Measurements from ENCODE around the gene ELAPOR1. TPM values are rescaled to one million over a fixed set of nuclear protein-coding genes. Genes with fewer than 3 reads are reported as not detected.

Gene ELAPOR1
- polyA plus RNA-seq, 1 donor from 2014 or later: 16.8 TPM

DNA sequence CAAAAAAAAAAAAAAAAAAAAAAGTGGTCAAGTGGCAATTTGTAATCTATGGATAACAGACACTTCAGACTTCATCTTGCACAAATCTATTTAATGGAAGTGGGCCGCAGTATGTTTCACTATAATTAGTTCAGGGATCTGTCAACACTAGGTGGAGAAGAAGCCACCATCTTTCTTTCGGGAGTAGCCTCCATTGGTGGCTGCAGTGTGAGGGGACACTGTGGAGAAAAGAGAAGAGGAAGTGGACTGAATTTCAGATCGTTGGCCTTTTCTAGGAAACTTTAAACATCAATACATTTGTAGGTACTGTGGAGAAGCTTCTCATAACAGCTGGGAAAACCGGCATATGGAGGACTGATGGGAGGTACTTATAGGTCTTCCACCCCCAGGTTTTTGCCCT lies 8.0 kb upstream of the ELAPOR1 start (continued):
- TF ChIP-seq EZH2 (IDR thresholded peaks at IDR 0.05; ENCODE audit: borderline replicate concordance, insufficient read depth, low read length, poor library complexity, severe bottlenecking): no peak
- no peak for TF ChIP-seq TAF1 (IDR thresholded peaks at IDR 0.05; ENCODE audit: low read depth)
- no peak for TF ChIP-seq RAD21 (conservative IDR thresholded peaks at IDR 0.05)
- no peak for TF ChIP-seq SMC3 (conservative IDR thresholded peaks at IDR 0.05; ENCODE audit: poor library complexity)

DNA sequence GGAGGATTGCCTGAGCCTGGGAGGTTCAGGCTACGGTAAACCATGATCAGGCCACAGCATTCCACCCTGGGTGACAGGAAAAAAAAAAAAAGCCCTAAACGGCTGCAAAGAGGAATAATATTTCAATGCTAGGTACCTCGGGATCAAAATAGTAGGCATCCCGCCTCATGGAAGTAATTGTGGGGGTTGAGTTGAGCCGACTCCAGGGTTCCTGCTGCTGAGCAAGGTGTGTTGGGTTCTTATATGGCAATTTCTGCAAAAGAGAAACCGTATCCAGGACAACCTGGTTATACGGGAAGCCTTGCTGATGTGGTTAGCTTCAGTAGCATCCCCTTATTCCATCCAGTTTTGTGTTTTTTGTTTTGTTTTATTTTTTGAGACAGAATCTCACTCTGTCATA lies 6.1 kb upstream of the ELAPOR1 start:
- H4K20me1 ChIP-seq (ENCODE audit: insufficient read depth): no peaks in the 10 kb centered on the region
- H3K9me2 ChIP-seq (ENCODE audit: insufficient read depth, low read length): no peaks in the 10 kb centered on the region
- H3K9ac ChIP-seq (ENCODE audit: low read length): no peak overlapping the region
- H3F3A ChIP-seq (ENCODE audit: insufficient read depth, low read length, poor library complexity, severe bottlenecking): no peaks in the 10 kb centered on the region
- no peak overlapping the region for H3K4me3 ChIP-seq (ENCODE audit: low read length)
- H3K79me2 ChIP-seq (replicated peaks; ENCODE audit: insufficient read depth, low read length): no peaks in the 10 kb centered on the region
- no peak overlapping the region for H3K4me2 ChIP-seq (ENCODE audit: low read length)
- H3K27me3 ChIP-seq (ENCODE audit: insufficient read depth, low read depth, low read length): no peaks in the 10 kb centered on the region
- TF ChIP-seq MXI1 (conservative IDR thresholded peaks at IDR 0.05; ENCODE audit: poor library complexity, severe bottlenecking) (no peak), TAF1 (IDR thresholded peaks at IDR 0.05; ENCODE audit: low read depth) (no peak), RAD21 (conservative IDR thresholded peaks at IDR 0.05) (no peak), SMC3 (conservative IDR thresholded peaks at IDR 0.05; ENCODE audit: poor library complexity) (no peak), EZH2 (IDR thresholded peaks at IDR 0.05; ENCODE audit: borderline replicate concordance, insufficient read depth, low read length, poor library complexity, severe bottlenecking) (no peak), POLR2AphosphoS5 (IDR thresholded peaks at IDR 0.05) (no peak), EP300 (conservative IDR thresholded peaks at IDR 0.05; ENCODE audit: poor library complexity, severe bottlenecking) (no peak)
- TF ChIP-seq, protein P1, sequence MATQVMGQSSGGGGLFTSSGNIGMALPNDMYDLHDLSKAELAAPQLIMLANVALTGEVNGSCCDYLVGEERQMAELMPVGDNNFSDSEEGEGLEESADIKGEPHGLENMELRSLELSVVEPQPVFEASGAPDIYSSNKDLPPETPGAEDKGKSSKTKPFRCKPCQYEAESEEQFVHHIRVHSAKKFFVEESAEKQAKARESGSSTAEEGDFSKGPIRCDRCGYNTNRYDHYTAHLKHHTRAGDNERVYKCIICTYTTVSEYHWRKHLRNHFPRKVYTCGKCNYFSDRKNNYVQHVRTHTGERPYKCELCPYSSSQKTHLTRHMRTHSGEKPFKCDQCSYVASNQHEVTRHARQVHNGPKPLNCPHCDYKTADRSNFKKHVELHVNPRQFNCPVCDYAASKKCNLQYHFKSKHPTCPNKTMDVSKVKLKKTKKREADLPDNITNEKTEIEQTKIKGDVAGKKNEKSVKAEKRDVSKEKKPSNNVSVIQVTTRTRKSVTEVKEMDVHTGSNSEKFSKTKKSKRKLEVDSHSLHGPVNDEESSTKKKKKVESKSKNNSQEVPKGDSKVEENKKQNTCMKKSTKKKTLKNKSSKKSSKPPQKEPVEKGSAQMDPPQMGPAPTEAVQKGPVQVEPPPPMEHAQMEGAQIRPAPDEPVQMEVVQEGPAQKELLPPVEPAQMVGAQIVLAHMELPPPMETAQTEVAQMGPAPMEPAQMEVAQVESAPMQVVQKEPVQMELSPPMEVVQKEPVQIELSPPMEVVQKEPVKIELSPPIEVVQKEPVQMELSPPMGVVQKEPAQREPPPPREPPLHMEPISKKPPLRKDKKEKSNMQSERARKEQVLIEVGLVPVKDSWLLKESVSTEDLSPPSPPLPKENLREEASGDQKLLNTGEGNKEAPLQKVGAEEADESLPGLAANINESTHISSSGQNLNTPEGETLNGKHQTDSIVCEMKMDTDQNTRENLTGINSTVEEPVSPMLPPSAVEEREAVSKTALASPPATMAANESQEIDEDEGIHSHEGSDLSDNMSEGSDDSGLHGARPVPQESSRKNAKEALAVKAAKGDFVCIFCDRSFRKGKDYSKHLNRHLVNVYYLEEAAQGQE (IDR thresholded peaks at IDR 0.05; ENCODE audit: borderline replicate concordance): no peak
- TF ChIP-seq, protein P2, sequence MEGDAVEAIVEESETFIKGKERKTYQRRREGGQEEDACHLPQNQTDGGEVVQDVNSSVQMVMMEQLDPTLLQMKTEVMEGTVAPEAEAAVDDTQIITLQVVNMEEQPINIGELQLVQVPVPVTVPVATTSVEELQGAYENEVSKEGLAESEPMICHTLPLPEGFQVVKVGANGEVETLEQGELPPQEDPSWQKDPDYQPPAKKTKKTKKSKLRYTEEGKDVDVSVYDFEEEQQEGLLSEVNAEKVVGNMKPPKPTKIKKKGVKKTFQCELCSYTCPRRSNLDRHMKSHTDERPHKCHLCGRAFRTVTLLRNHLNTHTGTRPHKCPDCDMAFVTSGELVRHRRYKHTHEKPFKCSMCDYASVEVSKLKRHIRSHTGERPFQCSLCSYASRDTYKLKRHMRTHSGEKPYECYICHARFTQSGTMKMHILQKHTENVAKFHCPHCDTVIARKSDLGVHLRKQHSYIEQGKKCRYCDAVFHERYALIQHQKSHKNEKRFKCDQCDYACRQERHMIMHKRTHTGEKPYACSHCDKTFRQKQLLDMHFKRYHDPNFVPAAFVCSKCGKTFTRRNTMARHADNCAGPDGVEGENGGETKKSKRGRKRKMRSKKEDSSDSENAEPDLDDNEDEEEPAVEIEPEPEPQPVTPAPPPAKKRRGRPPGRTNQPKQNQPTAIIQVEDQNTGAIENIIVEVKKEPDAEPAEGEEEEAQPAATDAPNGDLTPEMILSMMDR (IDR thresholded peaks at IDR 0.05; ENCODE audit: poor library complexity, severe bottlenecking): no peak
- no peaks in the 10 kb centered on the region for H3K9me3 ChIP-seq (ENCODE audit: low read length)
- no peaks in the 10 kb centered on the region for H3K36me3 ChIP-seq (ENCODE audit: insufficient read depth, low read length)
- H2AFZ ChIP-seq (ENCODE audit: low read depth, low read length): no peak overlapping the region
- H3K27ac ChIP-seq (ENCODE audit: low read length): no peak overlapping the region

DNA sequence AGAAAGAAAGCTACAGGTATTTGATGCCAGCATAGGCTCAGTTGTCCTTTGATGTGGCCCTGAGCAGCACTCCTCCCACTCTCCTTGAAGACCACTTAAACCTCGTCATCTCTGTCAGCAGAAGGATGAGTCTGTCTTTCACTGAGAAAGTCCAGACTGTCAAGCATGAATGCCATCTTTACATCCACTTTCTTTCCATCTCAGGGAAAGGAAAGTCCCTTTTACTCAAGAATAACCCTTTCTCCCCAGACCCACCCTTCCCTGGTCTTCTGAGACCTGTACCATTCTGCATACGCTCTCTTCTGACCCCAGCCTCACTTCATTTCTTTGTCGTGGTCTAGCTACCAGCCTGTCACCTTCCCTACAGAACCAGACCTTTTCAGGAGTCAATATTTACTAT lies 4.0 kb upstream of the ELAPOR1 start:
- Histone ChIP-seq H3K36me3 (ENCODE audit: insufficient read depth, low read length) (no peaks in the 10 kb centered on the region), H3K27me3 (ENCODE audit: insufficient read depth, low read depth, low read length) (no peaks in the 10 kb centered on the region), H3K27ac (ENCODE audit: low read length) (no peak overlapping the region), H2AFZ (ENCODE audit: low read depth, low read length) (no peak overlapping the region), H3K4me2 (ENCODE audit: low read length) (no peak overlapping the region), H4K20me1 (ENCODE audit: insufficient read depth) (no peaks in the 10 kb centered on the region), H3K9ac (ENCODE audit: low read length) (no peak overlapping the region), H3K9me3 (ENCODE audit: low read length) (no peaks in the 10 kb centered on the region), H3K4me3 (ENCODE audit: low read length) (no peak overlapping the region), H3F3A (ENCODE audit: insufficient read depth, low read length, poor library complexity, severe bottlenecking) (no peaks in the 10 kb centered on the region), H3K9me2 (ENCODE audit: insufficient read depth, low read length) (no peaks in the 10 kb centered on the region), H3K79me2 (replicated peaks; ENCODE audit: insufficient read depth, low read length) (no peaks in the 10 kb centered on the region)
- TF ChIP-seq, protein P1 (IDR thresholded peaks at IDR 0.05; ENCODE audit: borderline replicate concordance): no peak

All from neural cell (in vitro differentiated cells).